Endometrium (tissue), 2 donors: ENCODE measurements around the gene NAGLU.

Experiments used
- FAIRE-seq: peaks from 2 replicates; lab custom pipeline; 2012; peaks lifted over from hg19 to GRCh38; lab: Jason Lieb, UNC
- donor health status: control.
- donor health status: control.

The NAGLU gene

DNA sequence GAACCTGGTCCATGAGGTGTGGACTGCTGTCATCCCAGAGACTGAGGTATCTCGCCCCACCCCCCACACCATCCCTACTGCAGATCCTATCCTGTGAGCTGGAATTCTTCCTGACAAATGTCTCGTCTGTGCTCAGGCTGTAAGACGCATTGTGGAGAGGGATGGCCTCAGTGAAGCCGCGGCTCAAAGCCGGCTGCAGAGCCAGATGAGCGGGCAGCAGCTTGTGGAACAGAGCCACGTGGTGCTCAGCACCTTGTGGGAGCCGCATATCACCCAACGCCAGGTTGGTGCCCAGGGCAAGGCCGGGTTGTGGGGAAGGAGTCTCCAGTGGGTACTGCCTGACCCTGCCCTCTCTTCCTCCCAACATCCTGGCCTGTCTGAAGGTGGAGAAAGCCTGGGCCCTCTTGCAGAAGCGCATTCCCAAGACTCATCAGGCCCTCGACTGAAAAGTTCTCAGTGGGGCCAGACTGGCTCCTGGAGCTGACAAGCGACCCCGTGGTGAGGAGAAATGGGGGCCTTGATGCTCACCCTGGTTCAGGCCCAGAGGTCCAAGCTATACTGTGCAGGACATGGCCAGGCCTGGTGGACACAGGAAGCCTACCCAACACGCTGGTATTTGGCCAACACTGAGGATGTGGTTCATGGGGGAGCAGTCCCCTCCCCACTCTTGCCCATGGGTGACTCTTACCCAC is 29.6 kb downstream of the NAGLU start:
- FAIRE-seq, result no peak

DNA sequence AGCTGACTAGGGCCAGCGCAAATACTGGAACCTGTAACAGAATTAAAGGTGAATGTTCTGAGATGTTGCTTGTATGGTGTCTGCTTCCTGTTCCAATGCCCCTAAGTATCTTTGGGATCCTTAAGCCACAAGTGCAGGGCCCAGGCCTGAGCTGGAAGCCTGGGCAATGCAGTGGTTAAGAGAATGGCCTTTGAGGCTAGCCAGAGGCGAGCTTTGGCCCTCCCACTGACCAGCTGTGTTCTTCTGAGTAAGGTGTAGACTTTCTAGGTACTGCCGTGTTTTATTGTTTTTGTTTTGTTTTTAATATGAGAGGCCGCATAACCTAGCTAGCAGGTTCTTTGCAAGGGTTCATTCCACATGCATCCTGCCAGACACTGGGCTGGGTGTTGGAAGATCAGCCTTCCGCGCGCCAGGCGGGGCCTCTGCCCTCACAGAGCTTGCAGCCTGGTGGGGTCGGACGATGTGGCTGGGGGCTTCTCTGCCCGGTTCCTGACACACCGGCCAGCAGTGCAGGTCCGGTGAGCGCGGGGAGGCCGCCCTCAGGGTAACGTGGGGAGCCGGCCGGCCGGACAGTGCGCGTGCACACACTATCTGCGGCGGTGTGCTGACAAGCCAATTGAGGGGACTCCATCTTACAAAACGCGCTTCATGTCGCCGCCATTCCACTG is 30.3 kb downstream of the NAGLU start:
- FAIRE-seq, result no peak

DNA sequence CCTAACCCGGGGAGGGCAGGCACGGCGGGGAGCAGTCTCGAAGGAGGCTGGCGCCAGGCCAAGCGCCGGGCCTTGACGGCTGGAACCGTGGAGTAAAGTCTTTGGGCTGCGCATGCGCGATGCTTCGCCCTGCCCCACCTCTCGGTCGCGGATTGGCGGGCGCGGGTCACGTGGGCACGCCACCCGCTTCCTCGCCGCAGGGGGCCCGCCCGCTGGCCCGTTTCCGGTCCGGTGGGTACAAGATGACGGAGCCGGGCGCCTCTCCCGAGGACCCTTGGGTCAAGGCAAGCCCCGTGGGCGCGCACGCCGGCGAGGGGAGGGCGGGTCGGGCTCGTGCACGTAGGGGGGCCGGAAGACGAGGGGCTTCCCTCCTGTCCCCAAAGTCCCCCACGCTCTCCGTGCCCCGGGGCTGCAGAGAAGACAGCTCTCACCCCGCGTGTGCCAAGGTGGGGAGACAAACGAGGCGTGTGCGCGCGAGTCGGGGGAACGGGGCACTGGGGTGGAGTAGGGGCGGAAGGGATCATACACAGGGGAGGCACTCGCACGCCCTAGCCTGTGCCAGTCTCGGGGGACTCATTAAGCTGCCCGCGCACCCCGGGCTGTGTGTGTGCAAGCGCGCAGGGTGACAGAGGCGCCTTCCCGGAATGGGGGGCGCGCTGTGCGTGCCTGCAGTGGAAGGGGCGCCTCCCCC is 31.0 kb downstream of the NAGLU start, which contains the start of gene MLX:
Gene MLX (plus strand): TSS at position 218 of the 691 bp plus-strand sequence. CDS start 25 bp downstream, at position 243.
- FAIRE-seq, result no peak

DNA sequence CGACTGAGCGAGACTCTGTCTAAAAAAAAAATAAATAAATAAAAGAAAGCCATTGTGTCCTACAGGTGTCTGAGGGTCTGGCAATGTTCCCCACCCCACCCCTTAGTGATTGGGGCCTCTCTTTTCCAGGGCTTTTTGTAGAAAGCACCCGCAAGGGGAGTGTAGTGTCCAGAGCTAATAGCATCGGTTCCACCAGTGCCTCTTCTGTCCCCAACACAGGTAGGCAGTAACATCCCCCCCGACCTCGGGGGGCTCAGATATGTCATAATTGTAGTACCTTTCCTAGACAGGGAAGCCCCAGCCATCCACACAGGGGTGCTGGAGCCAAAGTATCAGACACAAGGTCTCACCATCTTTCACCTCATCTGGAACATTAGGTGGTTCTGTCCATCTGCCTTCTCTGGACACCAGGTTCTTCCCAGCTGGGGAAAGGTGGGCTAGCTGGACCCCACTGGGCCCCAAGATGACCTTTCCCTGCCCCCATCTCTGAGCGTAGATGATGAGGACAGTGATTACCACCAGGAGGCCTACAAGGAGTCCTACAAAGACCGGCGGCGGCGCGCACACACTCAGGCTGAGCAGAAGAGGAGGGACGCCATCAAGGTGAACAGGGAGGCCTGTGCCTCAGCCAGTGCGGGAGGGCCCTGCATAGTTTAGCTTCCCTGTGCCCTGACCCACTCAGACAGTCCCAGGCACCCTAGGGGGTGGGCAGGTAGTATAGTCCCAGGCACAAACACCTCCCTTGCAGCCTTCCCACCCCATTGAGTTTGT is 32.5 kb downstream of the NAGLU start:
- no peak for FAIRE-seq

DNA sequence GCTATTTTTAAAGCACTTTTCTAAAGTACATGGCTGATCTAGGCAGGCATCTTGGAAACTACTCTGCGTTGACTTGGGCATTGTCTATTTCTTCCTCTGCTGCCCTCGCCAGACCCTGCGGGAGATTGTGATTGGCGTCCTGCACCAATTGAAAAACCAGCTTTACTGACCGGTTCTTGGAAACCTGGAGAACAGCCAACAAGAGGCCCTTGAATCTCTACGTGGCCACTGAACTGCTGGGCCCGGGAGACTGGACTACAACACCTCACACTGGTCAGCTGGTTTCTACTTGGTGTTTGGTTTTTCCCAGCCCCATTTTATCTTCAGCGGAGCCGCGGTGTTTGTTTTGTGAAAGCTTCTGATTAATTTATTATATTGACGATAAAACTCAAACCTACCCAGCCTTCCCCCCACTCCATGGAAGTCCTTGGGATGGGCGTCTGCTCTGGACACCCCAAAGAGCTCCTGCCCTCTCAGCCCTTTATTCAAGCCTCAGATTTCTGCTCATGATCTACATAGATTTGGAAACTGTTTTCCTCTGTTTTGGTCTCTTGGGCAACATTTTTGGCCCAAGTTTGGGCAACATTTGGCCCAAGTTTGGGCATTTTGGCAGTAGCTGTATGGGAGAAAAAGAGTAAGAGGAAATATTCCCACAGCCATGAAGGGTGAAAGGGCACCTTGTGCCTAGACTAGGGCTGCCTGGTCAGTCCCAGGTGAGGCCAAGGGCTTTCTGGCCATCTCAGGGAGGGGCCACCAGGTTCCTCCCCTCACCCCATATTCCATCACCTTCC is 35.6 kb downstream of the NAGLU start:
- no peak for FAIRE-seq

DNA sequence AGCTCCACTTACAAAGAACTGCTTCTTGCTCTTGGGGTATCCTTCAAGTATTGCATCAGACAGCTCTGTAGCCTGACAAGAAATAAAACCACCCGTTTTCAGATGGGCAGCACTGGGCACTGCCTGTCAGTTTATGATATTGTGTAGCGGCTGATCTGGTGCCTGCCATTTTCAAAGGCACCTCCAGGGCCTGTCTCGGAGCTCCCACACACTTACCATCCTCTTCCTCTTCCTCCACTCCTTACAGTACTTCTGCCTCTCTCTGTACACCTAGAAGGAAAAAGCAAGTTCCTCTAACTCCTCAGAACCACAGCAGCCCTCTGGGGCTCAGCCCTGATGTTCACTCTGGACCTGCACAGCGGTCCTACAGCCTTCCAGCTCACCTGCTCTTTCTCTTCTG is 37.1 kb downstream of the NAGLU start:
- FAIRE-seq, result no peak

DNA sequence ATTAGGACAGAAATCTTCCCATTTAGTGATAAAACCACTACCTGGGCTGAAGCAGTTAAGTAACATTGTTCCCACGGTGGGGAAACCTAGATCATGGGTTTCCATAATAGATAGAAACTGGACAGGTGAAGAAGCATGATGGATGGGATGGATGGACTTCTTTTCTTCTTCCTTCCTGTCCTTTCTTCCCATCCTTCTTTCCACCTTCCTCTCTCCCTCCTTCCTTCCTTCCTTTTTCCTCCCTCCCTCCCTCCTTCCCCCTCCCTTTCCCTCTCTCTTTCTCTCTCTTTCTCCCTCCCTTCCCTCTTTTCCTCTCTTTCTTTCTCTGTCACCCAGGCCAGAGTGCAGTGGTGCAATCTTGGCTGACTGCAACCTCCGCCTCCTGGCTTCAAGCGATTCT is 38.4 kb downstream of the NAGLU start:
- no peak for FAIRE-seq

DNA sequence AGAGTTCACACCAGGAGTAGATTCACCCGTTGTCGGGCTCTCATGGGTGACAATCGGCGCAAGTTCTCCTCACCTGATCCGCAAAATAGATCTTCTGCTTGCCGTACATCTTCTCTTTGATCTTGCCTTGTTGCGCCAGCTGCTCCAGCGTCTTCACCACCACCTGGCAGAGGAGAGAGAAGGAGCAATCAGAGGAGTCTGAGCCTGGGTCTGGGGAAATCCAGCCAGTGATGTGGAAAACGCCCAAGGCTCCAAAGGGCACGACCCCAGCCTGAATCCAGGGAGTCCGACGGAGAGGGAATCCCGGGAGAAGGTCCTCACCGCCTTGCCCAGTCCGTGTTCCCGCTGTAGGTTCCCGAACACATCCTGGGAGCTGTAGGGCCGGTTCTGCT is 41.1 kb downstream of the NAGLU start:
- FAIRE-seq, result no peak

DNA sequence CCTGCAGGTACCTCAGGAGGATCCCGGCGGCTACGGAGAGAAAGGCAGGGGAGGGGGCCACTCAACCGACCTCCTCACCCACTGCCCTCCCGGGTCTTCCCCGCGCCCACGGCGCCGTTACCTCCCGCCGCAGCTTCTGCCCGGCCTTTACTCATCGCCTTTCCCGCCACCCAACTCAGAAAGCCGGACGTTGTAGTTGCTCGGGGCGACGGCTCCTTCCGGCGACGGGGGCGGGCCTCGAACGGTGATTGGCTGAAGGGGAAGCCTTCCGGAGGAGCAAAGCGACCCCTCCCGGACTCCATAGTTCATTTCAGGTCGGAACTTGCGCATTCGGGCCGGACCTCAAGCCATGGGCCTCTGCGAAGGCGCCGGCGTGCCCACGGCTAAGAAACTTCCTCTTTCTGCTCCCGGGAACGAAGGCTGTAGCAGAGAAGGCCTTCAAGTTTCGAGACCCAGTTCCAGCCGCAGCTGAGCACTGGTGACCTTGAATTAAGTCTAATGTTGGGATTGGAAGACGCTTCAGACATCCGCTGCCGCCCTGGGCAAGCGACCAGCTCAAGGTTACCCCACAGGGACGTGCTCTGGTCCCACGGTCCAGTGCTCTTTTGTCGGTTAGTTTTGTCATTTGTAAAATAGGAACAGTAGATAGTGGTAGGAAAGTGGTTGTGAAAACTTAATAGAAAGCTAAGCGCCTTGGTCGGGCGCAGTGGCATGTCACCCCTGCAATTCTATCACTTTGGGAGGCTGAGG is 41.7 kb downstream of the NAGLU start, which contains the start of gene PSMC3IP:
Gene PSMC3IP (minus strand): TSS at position 198 of the 750 bp plus-strand sequence. CDS start 43 bp downstream, at position 155.
- peak; percentile 72 for FAIRE-seq

DNA sequence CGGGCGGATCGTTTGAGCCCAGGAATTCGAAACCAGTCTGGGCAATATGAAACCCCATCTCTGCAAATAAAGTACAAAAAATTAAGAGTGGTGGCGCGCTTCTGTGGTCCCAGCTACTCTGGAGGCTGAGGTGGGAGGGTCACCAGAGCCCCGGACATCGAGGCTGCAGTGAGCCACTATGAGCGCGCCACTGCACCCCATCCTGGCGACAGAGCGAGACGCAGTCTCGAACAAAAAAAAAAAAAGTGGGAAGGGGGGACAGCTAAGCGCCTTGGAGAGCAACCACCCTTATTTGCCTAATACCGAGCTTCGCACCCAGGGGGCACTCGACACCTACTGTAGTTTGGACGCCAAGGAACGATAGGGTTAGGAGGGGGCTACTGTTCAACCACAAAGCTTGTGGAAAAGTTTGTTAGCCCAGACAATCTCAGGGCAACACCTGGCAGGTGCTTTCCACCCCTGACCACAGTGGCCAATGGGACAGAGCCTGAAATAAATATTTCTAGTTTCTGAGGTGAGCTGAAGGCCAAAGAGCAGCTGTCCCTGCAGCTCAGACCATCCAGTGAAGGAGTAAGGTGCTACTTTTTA is 42.3 kb downstream of the NAGLU start:
- FAIRE-seq, result no peak

DNA sequence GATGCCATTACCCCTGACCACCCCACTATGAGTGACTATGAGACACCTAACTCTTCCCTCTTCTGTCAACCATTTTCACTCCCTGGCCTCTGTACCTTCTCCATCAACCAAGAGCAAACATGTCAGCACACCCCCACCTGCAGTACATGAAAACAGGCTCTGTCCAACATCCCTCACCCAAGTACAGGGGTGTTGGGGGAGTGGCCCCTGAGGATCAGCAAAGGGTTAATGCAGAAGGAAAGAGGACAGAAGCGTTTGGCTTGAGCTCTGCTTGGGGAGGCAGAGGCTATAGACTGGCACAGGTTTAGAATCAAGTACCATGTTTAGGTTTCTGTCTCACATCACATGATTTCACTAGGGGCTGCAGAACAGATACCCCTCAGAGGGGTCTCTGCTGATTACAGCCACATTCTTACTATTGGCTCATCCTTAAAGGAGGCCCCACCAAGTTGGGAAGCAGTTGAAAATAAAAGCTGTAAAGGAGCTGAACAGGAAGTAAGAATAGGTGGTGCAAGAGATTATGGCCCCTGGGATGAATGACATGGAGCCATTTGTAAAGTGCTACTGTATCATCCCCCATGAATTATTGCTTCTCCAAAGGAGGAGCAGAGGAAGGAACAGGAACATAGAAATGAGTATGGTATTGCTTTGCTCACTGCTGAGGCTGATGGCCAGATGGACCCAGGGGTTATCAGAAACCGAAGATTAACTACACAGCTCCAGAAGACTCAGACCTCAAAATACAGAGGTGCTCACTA is 43.9 kb downstream of the NAGLU start:
- FAIRE-seq, result no peak

DNA sequence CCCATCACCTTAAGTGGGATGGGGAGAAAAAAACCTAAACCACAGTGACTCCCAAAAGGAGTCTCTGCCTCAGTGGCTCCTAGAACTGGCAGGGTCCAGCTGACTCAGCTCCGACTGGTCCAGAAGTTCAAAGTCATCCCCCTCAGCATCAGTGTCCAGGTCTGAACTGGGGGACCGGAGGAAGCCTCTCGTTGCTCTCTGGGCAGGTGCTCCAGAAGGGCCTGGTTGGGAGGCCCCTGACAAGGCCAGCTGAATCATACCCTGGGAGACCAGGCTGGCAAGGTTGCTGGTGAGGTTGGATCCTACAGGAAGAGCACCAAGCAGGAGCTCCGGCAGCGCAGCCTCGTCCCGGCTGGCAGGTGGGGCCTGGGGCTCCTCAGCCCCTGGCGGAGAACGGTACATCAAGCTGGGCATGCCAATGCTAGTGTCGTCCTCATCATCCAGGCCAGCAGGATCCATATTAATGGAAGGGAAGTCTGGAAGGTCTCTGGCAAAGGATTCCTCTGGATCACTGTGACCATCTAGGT is 45.8 kb downstream of the NAGLU start:
- no peak for FAIRE-seq

DNA sequence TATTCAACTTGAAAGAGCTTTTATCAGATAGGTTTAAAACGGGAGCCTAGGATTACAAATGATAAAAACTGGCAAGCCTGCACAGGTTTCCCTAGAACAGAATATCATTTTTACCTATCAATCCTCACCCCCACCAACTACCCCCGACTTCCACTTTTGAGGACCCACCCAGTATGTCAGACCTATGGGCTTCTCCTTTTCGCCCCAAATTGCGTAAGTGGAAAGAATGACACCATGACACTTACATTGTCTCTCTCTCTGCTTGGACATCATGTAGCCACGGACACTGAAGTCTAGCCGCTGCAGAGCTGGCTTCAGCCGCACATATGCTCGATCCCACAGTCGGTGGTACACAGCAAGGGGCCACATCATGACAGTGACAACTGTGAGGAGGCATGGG is 48.8 kb downstream of the NAGLU start:
- FAIRE-seq, result no peak

DNA sequence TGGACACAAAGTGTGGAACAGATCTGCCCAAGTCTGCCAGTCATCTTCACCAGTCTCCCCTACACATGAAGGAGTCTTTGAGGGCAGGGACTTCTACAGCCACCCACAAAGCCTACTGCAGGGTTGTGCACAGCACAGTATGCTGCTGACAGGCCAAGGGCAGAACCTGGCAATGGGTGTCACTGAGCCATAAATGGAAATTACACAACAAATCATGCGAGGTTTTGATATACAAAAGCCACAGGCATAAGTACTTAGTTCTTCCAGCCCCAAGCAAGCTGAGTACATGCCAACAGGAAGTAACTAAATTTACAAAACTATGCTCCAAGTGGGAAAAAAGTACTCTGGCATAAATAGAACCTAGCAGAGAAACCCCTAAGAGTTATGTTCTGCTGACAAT is 49.3 kb downstream of the NAGLU start:
- no peak for FAIRE-seq

DNA sequence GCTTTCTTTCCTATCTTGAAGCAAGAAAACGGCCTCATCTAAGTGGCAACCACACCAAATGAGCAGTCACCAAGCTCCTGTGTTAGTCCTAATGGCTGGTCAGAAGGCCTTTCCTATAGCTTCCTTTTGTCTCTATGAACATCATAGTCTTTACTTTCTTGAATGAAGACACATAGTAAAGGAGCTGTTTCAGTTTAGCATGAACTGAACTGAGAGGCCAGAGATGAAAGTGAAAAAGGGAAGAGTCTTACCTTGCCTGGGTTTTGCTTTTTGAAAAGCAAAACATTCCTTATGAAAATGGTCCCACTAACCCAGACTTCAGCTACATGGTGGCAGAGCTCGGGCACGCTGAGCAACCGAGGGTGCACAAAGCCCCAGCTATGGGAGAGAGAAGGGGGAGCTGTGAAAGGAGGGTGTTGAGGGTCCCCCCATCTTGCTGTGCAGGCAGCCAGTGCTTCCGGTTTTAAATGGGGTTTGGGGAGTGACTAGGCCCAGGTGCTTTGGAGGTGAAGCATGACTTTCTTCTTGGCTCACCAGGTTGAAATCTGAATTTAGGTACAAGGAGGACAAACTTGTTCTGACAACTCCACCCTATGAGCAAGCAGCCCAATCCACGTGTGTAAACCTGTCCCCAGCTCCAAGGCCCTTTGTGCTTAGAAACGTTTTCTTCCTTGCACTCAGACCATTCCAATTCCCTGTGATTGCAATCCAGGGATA is 50.6 kb downstream of the NAGLU start:
- no peak for FAIRE-seq

DNA sequence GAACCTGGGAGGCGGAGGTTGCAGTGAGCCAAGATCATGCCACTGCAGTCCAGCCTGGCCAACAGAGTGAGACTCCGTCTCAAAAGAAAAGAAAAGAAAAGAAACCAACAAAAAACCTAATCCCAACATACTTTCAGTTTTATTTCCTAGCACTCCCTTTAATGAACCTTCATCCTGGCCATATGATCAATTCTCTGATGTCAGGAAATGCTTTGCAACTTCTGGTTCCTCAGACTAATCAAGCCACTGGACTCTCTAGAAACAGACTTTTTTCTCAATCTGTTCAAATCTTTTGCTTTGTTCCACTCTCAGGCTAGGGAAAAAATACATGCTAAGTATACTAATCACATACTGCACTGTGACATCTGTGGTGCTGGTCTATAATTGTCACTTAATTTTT is 54.8 kb downstream of the NAGLU start:
- FAIRE-seq, result no peak

DNA sequence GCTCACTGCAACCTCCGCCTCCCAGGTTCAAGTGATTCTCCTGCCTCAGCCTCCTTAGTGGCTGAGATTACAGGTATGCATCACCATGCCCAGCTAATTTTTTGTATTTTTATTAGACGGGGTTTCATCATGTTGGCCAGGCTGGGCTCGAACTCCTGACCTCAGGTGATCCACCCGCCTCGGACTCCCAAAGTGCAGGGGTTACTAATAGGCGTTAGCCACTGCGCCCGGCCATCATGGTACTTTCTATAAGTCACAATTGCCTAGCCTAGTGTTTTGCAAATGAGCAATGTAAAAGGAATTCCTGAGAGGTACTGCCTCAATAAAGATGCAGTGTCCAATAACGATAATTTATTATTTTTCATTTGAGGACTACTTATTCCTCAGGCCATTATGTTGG is 55.4 kb downstream of the NAGLU start:
- no peak for FAIRE-seq
